Prostate gland (tissue), 2 donors: ENCODE data around the gene TNNI2. TPM values are rescaled to one million over a fixed set of nuclear protein-coding genes. Genes with fewer than 3 reads are reported as not detected.

Experiments
- DNase-seq: peaks from one replicate; pipeline ENCODE4 v3.0.0-alpha.2; 2019; ENCODE audit warnings: low spot score
- H3K27ac ChIP-seq, 2 donors: fragments of 200-600 bp; sonication (generic); 2 replicates each; pipeline ENCODE4 v1.5.1; 2017 to 2019
- H3K27me3 ChIP-seq: fragments of 200-600 bp; sonication (generic); replicated peaks from 2 replicates; pipeline ENCODE4 v1.5.1; 2019; ENCODE audit not compliant: insufficient read depth
- H3K36me3 ChIP-seq, 2 donors: fragments of 200-600 bp; sonication (generic); 1 replicate in 1 of 2; 2 replicates in 1 of 2; pipeline versions ENCODE4 v1.5.1 to v1.8.1; 2017 to 2019
- H3K4me1 ChIP-seq: fragments of 200-600 bp; sonication (generic); replicated peaks from 2 replicates; pipeline ENCODE4 v1.5.1; 2019
- H3K4me3 ChIP-seq, 2 donors: fragments of 200-600 bp; sonication (generic); 2 replicates each; pipeline ENCODE4 v1.5.1; 2017 to 2019
- H3K9me3 ChIP-seq: fragments of 200-600 bp; sonication (generic); 2 replicates; pipeline ENCODE4 v1.5.1; 2017
- CTCF ChIP-seq, 4 experiments: fragments of 200-600 bp in 2 of 4; fragments of 450-650 bp in 2 of 4; sonication (generic) in 2 of 4; IDR thresholded peaks; 1 replicate in 3 of 4; 2 replicates in 1 of 4; pipeline ENCODE4 v1.5.1; 2016 to 2019; ENCODE audit warnings: antibody characterized with exemption in 4 of 4, mild to moderate bottlenecking in 2 of 4, moderate library complexity in 2 of 4
- POLR2A ChIP-seq: fragments of 450-650 bp; IDR thresholded peaks from one replicate; pipeline ENCODE4 v1.6.1; 2016; ENCODE audit warnings: antibody characterized with exemption, mild to moderate bottlenecking
- POLR2AphosphoS5 ChIP-seq: sonication (generic); formaldehyde crosslinking; IDR thresholded peaks from one replicate; pipeline ENCODE4 v1.6.1; 2017; ENCODE audit warnings: antibody characterized with exemption
- WGBS: methylation state at CpG from one replicate; pipeline ENCODE4 v1.1.5; 2018; 5-methylcytosine and 5-hydroxymethylcytosine counted together
- intact Hi-C: fragments of 100-400 bp; cut with DNase I; formaldehyde crosslinking; loops from one replicate; pipeline ENCODE4 v1.14.2; 2022
- total RNA-seq, 2 donors: library from RNA; depleted of rRNA; stranded (reverse); fragments of >200 nt; gene quantifications; one replicate each; pipeline ENCODE4 v1.1.0, GENCODE V29; 2016

TNNI2 gene
- total RNA-seq, 2 donors from 2014 or later: 5.5 TPM; not detected in 1

GRCh38 chr11:1854949-1855885 is 16.4 kb downstream of the TNNI2 start:
- 85% methylated on average over 22 of the region's 26 CpGs for WGBS
- Histone ChIP-seq H3K4me1 (no peaks in the 10 kb centered on the region), H3K27me3 (no peaks in the 10 kb centered on the region), H3K9me3 (no peaks in the 10 kb centered on the region), H3K4me3 (no peak overlapping the region), H3K27ac (no peak overlapping the region), H3K36me3 (no peaks in the 10 kb centered on the region)
- no peak for DNase-seq
- TF ChIP-seq POLR2A: no peak
- TF ChIP-seq CTCF (IDR thresholded peaks at IDR 0.05): no peak
- no peak for TF ChIP-seq POLR2AphosphoS5
- intact Hi-C loops: no loop called here

GRCh38 chr11:1855886-1856265 is 17.1 kb downstream of the TNNI2 start:
- H3K9me3 ChIP-seq: no peaks in the 10 kb centered on the region
- TF ChIP-seq CTCF (IDR thresholded peaks at IDR 0.05) (no peak), POLR2AphosphoS5 (no peak), POLR2A (no peak)
- H3K4me1 ChIP-seq: no peaks in the 10 kb centered on the region
- H3K36me3 ChIP-seq: no peaks in the 10 kb centered on the region
- H3K27ac ChIP-seq: no peak overlapping the region
- 94% methylated on average over 10 of the region's 11 CpGs for WGBS
- no peak overlapping the region for H3K4me3 ChIP-seq
- intact Hi-C loops: no loop called here
- DNase-seq: no peak
- H3K27me3 ChIP-seq: no peaks in the 10 kb centered on the region

- H3K9me3 ChIP-seq: no peaks in the 10 kb centered on the region
- intact Hi-C loops: no loop called here
- H3K36me3 ChIP-seq: no peaks in the 10 kb centered on the region
- H3K27me3 ChIP-seq: no peaks in the 10 kb centered on the region
- no peak for DNase-seq
- TF ChIP-seq POLR2AphosphoS5 (no peak), POLR2A (no peak), CTCF (IDR thresholded peaks at IDR 0.05) (no peak)
- H3K27ac ChIP-seq: no peak overlapping the region
- no peaks in the 10 kb centered on the region for H3K4me1 ChIP-seq
- WGBS: 93% methylated on average over 13 of the region's 13 CpGs
- H3K4me3 ChIP-seq: no peak overlapping the region
These were observed 17.7 kb downstream of the TNNI2 start for GRCh38 chr11:1856306-1857005.

- DNase-seq: no peak
- Histone ChIP-seq H3K4me3 (no peak overlapping the region), H3K9me3 (no peaks in the 10 kb centered on the region), H3K27me3 (no peaks in the 10 kb centered on the region), H3K27ac (no peak overlapping the region), H3K36me3 (no peaks in the 10 kb centered on the region), H3K4me1 (no peaks in the 10 kb centered on the region)
- 80% methylated on average over 11 of the region's 11 CpGs for WGBS
- intact Hi-C loops: no loop called here
- TF ChIP-seq POLR2A (no peak), POLR2AphosphoS5 (no peak), CTCF (IDR thresholded peaks at IDR 0.05) (no peak)
These were observed 18.3 kb downstream of the TNNI2 start for GRCh38 chr11:1857064-1857463.
